PC-9 (cell line): ENCODE results near the gene FLT3.

Experiments
- CTCF ChIP-seq: fragments of 200-600 bp; sonication (generic); conservative IDR thresholded peaks from 2 replicates; pipeline ENCODE4 v1.6.1; 2017; ENCODE audit warnings: mixed run types, antibody characterized with exemption, mild to moderate bottlenecking, moderate library complexity
- EZH2 ChIP-seq: fragments of 200-600 bp; sonication (generic); IDR thresholded peaks from 2 replicates; pipeline ENCODE4 v1.8.0; 2017; ENCODE audit warnings: antibody characterized with exemption, low read depth

GRCh38 chr13:28001837-28002473, 98.4 kb downstream of the FLT3 start:
- TF ChIP-seq CTCF, result no peak
- no peak for TF ChIP-seq EZH2
